Adipose tissue (tissue), 3 donors: ENCODE measurements around the gene CARD9. TPM values are rescaled to one million over a fixed set of nuclear protein-coding genes. Genes with fewer than 3 reads are reported as not detected.

ENCODE experiments used
- H3K27ac ChIP-seq: one replicate; pipeline ENCODE4 v1.5.1; 2013; ENCODE audit warnings: low read depth, low read length
- WGBS, 3 donors: extraction: QIAGEN DNeasy Blood & Tissue Kit; methylation state at CpG; one replicate each; pipeline ENCODE4 v1.1.7; 2013; 5-methylcytosine and 5-hydroxymethylcytosine counted together
- polyA plus RNA-seq, 3 donors: library from polyadenylated mRNA; stranded (reverse); fragments of 200-250 nt; gene quantifications; one replicate each; pipeline ENCODE4 v1.2.3, GENCODE V29; 2013
- donor health status: healthy with polysubstance abuse.
- donor health status: Bipolar disorder and iron deficiency.
- donor health status: healthy.

Gene CARD9
- polyA plus RNA-seq, 3 donors = 0.66 to 2.6 (median 2.2) TPM

DNA sequence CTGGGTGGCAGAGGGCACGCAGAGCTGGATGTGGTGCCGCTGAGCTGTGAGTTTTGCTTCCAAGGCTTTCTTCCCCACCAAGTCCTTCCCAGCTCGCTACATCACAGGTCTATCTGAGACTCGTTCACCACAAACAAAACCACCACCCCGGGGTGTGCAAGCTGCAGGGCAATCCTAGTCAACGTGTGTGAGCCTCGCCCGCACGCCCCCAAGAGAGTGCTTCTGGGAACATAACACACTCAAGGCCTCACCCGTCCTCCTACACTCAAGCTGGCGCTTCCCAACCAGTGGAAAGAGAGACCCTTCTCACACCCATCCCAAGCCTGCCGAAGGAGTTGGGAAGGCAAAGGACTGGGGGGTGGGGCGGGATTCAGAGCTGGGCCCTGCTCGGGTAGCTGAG, 15.9 kb upstream of the CARD9 start:
- WGBS, 3 donors = 77 to 88% (median 82%) methylated on average over 14 of the region's 14 CpGs
- H3K27ac ChIP-seq = no peak overlapping the region

DNA sequence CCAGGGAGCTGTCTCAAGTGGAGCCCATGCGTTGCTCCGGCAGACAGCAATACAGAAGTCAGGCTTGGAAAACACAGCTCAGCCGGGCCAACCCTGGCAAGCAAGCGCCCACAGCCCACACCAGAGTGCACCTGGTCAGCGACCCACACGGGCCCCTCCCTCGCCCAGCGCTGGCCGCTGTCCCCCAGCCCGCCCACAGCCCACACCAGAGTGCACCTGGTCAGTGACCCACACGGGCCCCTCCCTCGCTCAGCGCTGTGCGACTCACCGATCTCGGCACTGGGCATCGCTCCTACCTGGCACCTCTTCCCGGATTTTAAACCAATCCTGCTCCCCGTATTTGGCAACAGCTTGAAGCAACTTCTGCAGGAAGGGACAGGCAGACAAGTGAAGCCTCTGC, 13.7 kb upstream of the CARD9 start:
- no peak overlapping the region for H3K27ac ChIP-seq
- WGBS, 3 donors = 96 to 98% (median 97%) methylated on average over 17 to 19 of the region's 19 CpGs

DNA sequence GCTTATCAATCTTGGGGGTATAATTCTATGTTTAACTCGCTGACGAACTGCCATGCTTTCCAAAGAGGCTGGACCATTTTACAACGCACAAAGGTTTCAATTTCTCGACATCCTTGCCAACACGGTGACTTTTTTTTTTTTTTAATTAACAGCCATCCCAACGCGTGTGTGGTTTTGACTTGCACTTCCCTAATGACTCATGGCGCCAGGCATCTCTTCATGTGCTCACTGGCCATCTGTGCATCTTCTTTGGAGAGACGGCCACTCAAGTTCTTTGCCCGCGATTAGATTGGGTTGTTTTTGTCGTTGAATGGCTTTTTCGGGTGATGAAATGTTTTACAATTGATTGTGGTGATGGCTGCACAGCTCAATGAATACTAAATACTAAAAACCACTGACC, 12.5 kb upstream of the CARD9 start:
- WGBS, 3 donors = 83 to 96% (median 84%) methylated on average over 13 of the region's 13 CpGs
- H3K27ac ChIP-seq = no peak overlapping the region

DNA sequence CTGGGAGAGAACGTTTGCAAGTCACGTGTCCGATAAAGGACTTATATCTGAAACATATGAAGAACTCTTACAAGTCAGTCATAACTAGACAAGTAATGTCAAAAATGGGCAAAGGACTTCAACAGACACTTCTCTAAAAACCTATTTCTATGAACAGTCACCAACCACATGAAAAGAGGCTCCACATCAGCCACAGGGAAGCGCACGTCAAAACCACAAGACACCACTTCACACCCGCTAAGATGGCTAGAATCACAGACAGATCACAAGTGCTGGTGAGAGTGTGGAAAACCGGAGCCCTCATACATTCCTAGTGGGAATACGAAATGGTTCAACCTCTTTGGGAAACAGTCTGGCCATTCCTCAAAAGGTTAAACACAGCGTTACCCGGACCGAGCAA, 11.5 kb upstream of the CARD9 start:
- H3K27ac ChIP-seq = no peak overlapping the region
- WGBS, 3 donors = 86 to 91% (median 89%) methylated on average over 11 of the region's 11 CpGs

DNA sequence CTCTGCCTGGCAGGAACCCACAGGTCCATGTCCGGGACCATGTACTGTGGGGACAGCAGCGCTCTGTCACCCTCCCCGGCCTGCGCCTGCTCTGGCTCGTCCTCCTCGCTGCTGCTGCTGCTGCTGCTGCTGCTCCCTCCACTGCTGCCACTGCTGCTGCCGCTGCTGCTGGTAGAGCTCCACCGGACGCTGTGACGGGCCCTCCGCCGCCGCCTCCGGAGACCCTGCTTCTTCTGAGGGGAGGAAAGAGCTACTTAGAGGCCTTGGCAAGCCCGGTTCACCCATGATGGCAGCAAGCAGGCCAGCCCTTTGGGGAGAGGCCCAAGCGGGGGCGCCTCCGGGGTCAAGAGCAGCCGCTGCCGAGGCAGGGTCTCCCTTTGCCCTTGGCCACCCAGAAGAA, 10.0 kb upstream of the CARD9 start:
- H3K27ac ChIP-seq = no peak overlapping the region
- WGBS, 3 donors = 94 to 98% (median 96%) methylated on average over 19 to 20 of the region's 20 CpGs

DNA sequence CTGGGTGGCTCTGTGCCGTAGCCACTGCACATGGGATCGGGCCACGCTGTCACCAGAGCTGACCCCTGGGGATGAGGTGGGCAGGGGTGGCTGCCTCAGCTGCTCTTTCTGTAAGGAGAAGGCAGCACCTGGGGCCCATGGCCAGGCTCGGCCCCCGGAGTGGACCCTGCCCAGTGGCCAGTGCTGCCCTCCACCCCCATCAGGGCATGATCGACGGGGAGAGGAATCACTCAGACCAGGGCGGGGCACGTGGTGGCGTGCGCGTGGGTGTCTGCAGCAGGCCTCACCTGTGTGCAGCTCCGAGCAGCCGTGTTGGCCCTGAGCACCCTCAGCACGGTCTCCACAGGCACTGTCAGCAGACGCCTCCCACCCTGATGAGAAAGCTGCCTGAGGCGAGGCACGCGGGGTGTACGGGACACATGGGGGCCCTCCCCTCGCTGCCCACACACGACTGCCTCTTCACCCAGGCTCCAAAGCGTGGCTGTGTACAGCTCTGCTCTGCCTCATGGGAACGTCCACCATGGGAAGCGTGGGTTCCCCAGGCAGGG, 8.6 kb upstream of the CARD9 start:
- H3K27ac ChIP-seq = no peak overlapping the region
- 91 to 95% (median 93%) methylated on average over 25 of the region's 25 CpGs for WGBS, 3 donors

DNA sequence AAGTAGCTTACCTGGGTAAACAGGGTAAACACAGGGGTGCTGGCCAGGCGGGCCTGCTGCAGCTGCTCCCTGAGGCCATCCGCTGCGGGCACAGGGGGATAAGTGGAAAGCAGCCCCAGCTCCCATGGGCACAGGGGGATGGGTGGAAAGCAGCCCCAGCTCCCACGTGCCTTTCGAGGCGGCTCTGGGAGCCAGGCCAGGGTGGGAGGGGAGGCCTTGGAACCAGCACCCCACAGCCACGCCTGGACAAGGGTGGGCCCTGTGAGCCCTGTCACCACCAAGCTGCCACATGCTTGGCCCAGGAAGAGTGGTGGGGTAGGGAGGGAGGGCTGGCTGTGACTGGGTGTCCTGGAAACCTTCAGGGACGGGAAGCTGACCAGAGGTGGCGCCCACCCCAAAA, 7.8 kb upstream of the CARD9 start:
- H3K27ac ChIP-seq = no peak overlapping the region
- WGBS, 3 donors = 75 to 86% (median 85%) methylated on average over 9 of the region's 9 CpGs

DNA sequence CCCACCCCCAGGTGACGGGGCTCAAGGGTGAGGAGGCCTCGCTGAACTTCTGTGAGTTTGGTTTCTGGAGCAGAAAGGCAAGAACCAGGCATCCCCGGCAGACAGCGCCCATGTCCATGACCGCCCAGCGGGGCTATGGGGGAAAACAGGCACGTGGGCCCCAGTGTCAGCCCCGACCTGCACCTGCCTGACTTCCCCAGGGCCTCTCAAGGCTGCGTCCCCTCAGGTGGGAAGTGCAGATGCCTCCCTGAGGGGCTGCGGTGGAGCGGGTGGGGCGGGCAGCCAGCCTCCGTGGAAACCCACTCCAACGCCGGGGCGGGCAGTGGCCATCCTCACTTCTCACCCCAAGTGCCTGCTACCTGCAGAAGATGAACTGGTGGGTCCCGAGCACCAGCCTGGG, 6.9 kb upstream of the CARD9 start:
- WGBS, 3 donors = 93 to 95% (median 94%) methylated on average over 17 of the region's 17 CpGs
- no peak overlapping the region for H3K27ac ChIP-seq

DNA sequence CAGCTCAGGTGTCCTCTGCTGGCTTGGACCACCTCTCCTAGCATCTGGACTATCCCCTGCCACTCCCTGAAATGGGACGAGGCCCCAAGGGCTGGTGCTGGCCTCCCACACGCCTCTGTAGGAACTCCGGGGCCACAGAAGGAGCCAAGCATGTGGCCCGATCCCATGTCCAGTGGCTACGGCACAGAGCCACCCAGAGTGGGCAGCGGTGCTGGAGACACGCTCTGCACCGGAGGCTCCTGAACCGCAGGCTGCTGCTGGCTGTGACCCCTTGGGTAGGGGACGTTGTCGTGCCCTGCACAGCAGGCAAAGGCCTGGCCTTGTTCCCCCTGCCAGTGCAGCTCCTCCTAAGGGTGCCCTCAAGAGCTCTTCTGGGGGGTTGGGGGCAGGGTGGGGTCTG, 6.4 kb upstream of the CARD9 start:
- H3K27ac ChIP-seq = no peak overlapping the region
- 80 to 93% (median 88%) methylated on average over 6 to 11 of the region's 11 CpGs for WGBS, 3 donors

DNA sequence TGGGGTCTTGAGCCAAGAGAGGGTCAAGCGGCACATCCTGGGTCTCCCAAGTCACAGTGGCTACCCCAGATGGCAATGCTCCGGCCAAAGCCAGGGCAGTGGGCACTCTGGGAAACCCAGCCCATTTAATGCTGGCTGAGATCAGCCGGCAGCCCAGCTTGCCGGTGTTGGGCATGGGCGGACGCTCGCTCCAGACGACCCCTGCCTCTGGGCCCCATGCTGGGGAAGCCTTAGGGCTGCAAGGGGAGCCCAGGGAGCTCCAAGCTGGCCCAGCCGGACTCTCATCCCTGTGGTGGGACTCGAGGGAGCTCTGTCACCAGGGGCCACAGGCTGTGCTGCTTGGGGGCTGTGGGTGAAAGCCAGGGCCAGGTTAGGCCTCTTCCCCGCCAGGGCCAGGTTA, 5.9 kb upstream of the CARD9 start:
- no peak overlapping the region for H3K27ac ChIP-seq
- 91 to 96% (median 95%) methylated on average over 11 of the region's 11 CpGs for WGBS, 3 donors

DNA sequence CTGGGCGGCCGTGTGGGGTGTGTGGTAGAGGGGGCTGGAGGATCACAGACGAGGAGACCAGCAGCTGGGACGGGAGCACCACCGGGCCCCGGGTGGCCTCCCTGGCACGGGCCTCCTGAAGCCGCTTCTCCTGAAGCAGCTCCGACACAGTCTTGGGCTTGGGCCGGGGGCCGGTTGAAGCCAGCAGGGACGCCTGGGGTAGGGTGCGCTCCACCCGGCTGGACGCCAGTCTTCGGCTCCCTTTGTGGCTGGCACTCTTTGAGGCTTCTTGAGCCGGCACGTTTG, 5.5 kb upstream of the CARD9 start:
- WGBS, 3 donors = 83 to 91% (median 89%) methylated on average over 8 to 18 of the region's 18 CpGs
- no peak overlapping the region for H3K27ac ChIP-seq

DNA sequence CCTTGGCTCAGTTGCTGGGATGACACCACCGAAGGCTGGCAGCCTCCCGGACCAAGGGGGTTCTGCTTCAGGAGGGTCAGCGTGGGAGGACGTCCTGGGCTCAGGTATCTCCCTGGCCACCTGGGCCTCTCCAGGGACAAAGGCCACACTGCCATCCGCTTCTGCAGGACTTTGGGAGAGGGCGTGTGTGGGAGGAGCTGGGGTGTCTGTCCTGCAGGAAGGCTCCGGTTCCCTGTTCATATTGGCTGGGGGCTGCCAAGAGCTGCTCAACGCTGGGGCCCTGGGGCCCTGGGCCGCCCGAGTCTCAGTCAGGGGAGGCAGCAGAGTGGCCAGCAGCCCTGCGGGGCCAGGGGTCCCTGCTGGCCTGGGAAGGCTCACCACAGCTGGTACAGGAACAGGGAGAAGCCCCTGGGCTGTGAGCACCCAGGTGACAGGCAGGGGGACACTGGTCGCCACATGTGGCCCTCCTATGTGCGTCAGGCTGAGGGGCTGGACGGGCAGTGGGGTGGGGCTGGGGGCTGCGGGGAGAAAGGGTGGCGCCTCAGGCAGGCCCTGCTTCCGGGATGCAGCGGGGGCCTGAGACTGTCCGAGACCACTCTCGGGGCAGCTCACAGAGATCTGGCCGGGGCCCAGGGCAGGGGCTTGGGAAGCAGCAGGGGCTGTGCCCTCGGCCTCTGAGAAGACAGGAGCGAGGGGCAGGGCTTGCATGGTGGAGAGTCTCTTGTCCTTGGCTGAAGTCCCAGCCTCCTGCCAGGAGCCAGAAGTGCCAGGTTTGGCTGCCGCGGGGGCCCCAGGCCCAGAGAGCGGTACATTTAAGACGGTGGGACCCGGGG, 4.9 kb upstream of the CARD9 start:
- WGBS, 3 donors = 88 to 91% (median 90%) methylated on average over 25 to 28 of the region's 28 CpGs
- H3K27ac ChIP-seq = no peak overlapping the region

DNA sequence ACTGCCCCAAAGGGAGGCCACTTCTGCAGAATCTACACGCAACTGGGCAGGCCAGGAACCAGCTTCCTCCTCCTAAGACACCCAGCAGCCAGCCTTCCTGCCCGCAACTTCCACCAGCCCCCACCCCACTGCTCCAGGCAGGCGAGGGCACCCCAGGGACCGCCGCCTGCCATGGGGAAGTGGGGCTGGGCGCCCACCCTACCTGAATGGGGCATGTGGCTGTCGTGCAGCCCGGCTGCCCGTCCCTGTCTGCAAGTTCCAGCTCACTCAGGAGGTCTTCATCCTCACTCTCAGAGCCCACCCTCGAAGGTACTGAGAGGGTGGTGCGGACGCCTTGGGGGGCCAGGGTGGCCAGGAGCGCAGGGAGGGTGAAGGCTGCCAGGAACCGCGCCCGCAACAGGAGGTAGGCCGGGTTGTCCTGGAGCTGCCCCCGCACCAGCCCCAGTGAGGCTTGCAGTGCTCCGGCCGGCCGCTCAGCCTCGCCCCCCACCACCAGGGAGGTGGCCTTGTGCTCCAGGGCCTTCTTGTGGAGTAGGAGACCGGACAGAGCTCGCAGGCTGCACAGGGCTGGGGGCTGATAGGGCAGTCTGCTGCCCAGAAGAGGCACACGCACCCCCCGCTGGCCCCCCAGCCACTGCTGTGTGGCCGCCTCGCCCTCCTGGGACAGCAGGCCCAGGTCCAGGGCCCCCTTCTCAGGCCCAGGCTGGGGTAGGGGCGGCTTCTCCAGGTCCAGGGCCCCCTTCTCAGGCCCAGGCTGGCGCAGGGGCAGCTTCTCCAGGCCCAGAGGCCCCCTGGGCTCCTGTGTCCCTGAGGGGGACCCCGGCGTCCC, 4.1 kb upstream of the CARD9 start:
- H3K27ac ChIP-seq = no peak overlapping the region
- WGBS, 3 donors = 75 to 85% (median 79%) methylated on average over 29 to 32 of the region's 32 CpGs

DNA sequence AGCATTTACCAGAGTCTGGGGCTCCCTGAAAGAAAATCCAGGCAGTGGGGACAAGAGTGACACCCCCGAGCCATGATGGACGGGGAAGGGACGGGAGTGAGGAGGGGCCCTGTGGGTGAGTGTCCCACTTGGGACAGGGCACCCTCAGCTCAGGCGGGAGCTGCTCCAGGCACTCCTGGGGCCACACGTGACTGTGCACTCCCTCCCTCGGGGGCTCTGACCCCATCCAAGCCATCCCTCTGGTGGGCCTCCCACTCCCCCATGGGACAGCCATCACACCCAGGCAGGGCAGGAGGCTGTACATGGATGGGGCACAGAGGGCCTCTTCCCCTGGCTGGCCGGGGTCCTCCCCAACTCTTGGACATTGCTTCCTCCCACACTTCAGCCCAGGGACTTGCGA, 3.0 kb upstream of the CARD9 start:
- H3K27ac ChIP-seq = no peak overlapping the region
- WGBS, 3 donors = 68 to 89% (median 73%) methylated on average over 8 of the region's 8 CpGs

DNA sequence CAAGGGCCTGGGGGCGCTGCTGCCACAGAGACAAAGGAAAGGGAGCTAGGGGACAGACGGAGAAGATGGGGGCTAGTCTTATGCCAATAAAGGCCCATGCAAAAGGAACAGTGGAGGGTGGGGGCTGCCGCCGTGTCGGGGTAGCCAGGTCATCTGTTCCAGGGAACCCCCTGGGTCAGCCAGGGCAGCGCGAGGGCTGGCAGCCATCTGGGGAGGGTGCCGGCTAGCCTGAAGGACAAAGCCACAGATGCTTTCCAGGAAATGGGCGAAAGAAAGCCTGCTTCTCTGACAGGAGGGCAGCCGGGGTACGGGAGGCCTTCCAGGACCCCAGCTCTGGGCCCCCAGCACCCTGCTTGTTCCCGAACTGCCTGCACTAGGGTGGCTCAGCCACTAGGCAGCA, 1.6 kb upstream of the CARD9 start:
- H3K27ac ChIP-seq = no peak overlapping the region
- 90 to 95% (median 94%) methylated on average over 12 of the region's 12 CpGs for WGBS, 3 donors

DNA sequence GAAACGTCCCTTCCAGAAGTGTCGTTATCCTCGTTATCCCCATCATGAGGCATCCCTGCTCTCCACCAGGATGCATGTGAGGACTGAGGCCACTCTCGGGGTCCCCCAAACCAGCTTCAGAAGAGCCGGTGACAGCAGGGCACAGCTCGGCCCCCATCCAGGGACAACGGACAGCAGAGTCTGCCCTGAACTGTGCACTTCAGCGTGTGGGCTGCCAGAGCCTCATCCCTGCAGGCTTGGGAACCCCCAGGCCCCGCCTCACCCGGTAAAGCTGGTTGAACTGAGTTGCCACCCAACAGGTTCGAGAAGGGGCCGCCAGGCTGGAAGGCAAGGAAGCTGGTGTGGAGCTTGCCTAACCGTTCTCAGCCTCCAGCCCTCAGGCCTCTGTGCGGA, 710 bp upstream of the CARD9 start:
- no peak overlapping the region for H3K27ac ChIP-seq
- 88 to 92% (median 89%) methylated on average over 12 to 14 of the region's 14 CpGs for WGBS, 3 donors

DNA sequence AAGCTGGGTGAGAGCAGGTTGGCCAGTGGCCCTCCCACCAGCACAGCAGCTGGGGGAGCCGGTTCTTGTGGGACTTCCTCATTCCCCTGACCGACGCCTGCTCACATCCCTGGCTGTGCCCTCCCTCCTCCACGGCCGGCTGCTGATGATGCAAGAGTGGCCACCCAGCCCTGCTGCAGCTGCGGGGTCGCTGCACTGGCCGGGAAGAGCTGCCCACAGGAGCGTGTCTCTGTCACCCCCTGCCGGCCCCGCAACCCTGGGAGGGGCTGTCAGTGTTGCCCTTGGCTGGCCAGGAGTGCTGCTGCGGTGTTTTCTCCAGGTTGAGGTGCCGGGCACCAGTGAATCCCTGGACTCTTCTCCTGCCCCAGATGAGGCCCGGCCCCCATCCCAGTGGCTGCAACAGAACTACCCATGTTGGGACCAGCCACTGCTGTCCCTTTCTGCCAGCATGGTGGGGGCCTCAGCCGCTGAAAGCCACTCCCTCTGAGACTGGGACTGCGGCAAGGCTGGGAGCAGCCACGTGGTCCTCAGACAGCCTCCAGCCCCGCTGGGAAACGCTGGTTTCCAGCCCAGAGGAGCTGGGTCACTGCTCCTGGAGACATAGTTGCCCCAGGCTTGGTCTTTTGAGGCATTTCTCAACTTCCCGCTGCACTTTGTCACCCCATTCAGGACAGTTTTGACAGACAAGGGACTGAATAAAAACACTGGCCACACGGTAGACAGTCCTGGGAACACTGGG, 739 bp downstream of the CARD9 start:
- no peak overlapping the region for H3K27ac ChIP-seq

DNA sequence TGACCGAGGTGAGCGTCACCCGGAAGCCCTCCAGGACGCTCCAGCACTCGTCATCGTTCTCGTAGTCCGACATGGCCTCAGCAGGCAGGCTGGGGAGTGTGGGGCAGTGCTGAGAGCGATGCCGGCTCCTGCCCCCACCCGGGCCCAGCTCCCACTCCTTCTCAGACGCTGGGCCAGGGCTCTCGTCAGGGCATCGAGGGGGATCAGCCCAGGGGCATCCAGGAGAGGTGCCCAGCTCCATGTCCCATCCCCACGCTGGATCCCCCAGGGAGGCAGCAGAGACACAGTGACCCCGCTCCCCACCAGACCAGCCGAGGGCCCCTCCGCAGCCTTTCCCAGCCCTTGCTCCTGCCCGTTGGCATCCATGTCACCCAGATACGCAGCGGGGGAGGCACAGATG, 1.5 kb downstream of the CARD9 start:
- H3K27ac ChIP-seq = no peak overlapping the region
- 84 to 91% (median 87%) methylated on average over 21 of the region's 21 CpGs for WGBS, 3 donors

More for the DNA sequence above, 739 bp downstream of the CARD9 start:
- 16 to 30% (median 20%) methylated on average over 21 of the region's 21 CpGs for WGBS, 3 donors

DNA sequence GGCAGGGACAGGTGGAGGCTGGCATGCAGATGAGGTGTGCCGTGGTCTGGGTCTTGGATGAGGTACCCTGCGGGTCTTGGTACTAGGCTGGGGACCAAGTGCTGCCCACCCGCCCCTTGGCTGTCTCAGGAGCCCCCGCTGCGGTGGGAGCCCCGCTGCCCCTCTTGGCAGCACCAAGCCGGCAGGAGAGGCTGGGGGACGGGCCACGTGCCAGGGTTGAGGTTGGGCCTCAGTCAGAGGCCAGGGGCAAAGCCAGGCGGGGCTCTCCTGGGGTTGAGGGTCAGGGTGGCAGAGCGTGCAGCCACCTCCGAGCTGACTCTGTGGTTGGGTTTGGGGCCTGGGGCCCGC, 2.0 kb downstream of the CARD9 start:
- no peak overlapping the region for H3K27ac ChIP-seq
- 89 to 91% (median 91%) methylated on average over 12 to 13 of the region's 13 CpGs for WGBS, 3 donors
